DOHH2 (cell line): ENCODE measurements around the gene ACACB.

Experiments used
- EZH2phosphoT487 ChIP-seq: fragments of 200-600 bp; sonication (generic); IDR thresholded peaks from 2 replicates; pipeline ENCODE4 v1.6.1; 2017; ENCODE audit warnings: borderline replicate concordance, mild to moderate bottlenecking, antibody characterized with exemption, low read length, moderate library complexity, mixed read lengths
- TF ChIP-seq, protein P1 (sequence below): fragments of 200-600 bp; sonication (generic); IDR thresholded peaks from one replicate; pipeline ENCODE4 v1.5.1; 2014; ENCODE audit warnings: antibody characterized with exemption, mild to moderate bottlenecking, low read depth, low read length; ENCODE audit not compliant: poor library complexity, severe bottlenecking

DNA sequence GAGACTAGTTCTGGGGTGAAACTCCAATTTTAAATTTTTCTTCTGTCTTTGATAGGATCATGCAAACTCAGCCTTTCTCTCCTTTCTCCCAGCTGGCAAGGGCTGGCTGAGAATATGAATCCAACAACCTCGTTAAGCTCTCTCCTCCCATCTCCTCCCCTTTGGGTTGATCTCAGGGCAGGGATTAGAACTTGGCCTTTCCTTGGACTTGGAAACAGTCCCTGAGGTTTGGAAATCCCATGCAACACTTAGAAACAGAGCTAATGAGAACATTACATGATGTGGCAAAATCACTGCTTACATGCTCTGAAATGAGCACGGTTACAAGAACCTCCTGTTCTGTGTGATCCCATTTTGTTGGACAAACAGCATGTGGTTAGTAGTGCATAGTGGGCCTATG lies 31.6 kb downstream of the ACACB start:
- TF ChIP-seq, protein P1, sequence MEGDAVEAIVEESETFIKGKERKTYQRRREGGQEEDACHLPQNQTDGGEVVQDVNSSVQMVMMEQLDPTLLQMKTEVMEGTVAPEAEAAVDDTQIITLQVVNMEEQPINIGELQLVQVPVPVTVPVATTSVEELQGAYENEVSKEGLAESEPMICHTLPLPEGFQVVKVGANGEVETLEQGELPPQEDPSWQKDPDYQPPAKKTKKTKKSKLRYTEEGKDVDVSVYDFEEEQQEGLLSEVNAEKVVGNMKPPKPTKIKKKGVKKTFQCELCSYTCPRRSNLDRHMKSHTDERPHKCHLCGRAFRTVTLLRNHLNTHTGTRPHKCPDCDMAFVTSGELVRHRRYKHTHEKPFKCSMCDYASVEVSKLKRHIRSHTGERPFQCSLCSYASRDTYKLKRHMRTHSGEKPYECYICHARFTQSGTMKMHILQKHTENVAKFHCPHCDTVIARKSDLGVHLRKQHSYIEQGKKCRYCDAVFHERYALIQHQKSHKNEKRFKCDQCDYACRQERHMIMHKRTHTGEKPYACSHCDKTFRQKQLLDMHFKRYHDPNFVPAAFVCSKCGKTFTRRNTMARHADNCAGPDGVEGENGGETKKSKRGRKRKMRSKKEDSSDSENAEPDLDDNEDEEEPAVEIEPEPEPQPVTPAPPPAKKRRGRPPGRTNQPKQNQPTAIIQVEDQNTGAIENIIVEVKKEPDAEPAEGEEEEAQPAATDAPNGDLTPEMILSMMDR, result no peak
- no peak for TF ChIP-seq EZH2phosphoT487
